ENCODE results near the gene MRPS23. TPM values are rescaled to one million over a fixed set of nuclear protein-coding genes. Genes with fewer than 3 reads are reported as not detected.

The MRPS23 gene
- total and polyA plus RNA-seq, 7 experiments from 2014 or later, result 13.0 to 42.8 (median 26.5) TPM

GRCh38 chr17:57833179-57833939 lies 16.5 kb downstream of the MRPS23 start:
- no peaks in the 10 kb centered on the region for H3K9me3 Mint-ChIP-seq
- POLR2A ChIA-PET, result interaction anchor here (0.6 to 0.9 kb wide), 4 partner anchors 9 to 19 kb away, joined by 3 read pairs; no protein-coding TSS in a partner anchor
- no peaks in the 10 kb centered on the region for H3K9me3 ChIP-seq (ENCODE audit: control insufficient read depth in 2 of 3, low read length in 3 of 3)
- peaks cover 0 to 9% (median 2%) of the 10 kb centered on the region in 3 experiments for H3K36me3 ChIP-seq (ENCODE audit: control insufficient read depth in 2 of 3, insufficient read depth in 3 of 3, low read length in 3 of 3)
- H3K4me1 Mint-ChIP-seq, result peaks cover 0 to 13% (median 4%) of the 10 kb centered on the region in 7 donors
- CTCF ChIA-PET, result interaction anchor here (0.5 to 2.8 kb wide), 22 partner anchors 8 to 880 kb away, joined by 3 to 14 read pairs (median 4); partner anchors contain the start of gene MRPS23
- H3K36me3 Mint-ChIP-seq, result peaks cover 0 to 7% (median 1%) of the 10 kb centered on the region in 5 donors
- intact Hi-C loops (cut with micrococcal nuclease), result loop anchor here (1.0 to 2.0 kb wide), 6 partner anchors 86 to 702 kb away; no protein-coding TSS in a partner anchor
- H3K4me3 Mint-ChIP-seq, result no peak overlapping the region
- H3K27ac Mint-ChIP-seq, result no peak overlapping the region
- H3K27me3 Mint-ChIP-seq, result no peaks in the 10 kb centered on the region
- H3K4me3 ChIP-seq (ENCODE audit: low read length), result peak overlapping the region; percentile 29
- ATAC-seq (peak; percentile 86), DNase-seq (peak; percentile 29 to 68 (median 58))
- no peaks in the 10 kb centered on the region for H3K27me3 ChIP-seq (ENCODE audit: control insufficient read depth in 2 of 2, insufficient read depth in 2 of 2, low read length in 2 of 2)
- H3K27ac ChIP-seq (ENCODE audit: low read depth, low read length), result peak overlapping the region; percentile 8
- H3K4me1 ChIP-seq (ENCODE audit: control insufficient read depth in 2 of 2, insufficient read depth in 2 of 2, low read length in 2 of 2), result no peaks in the 10 kb centered on the region

DNA sequence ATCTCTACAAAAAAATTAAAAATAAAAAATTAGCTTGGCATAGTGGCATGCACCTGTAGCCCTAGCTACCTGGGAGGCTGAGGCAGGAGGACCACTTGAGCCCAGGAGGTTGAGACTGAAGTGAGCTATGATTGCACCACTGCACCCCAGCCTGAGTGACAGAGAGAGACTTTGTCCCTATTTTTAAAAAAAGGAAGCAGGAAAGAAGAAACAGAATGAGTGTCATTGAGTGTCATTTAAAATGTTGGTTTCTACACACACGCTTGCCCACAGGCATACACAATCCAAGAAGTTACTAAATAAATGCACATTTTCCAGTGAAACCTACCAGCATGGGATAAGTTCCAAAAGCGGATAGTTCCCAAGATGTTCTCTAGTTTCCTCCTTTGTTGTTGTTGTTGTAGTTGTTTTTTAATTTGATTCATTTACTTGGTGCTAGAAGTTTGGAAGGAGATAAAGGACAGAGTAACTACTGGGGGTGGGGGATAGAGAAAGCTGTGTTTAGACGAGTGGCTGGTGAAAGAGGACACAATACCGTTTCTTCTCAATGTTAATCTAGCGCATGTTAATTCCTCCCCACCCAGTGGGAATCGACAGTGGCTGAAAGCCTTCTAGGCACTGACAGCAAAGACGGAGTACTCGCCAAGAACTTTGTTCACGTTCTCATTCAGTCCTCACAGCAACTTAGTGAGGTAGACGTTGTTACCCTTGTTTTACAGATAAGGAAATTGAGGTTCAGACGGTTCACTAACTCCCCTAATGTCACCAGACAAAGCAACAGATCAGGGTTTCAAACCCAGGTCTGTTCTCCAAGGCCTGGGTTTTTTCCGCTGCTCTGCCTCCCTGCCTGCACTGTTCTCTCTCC lies 17.3 kb downstream of the MRPS23 start:
- POLR2A ChIA-PET, result interaction anchor here (0.9 kb wide), 1 partner anchor 16 kb away, joined by 3 read pairs; no protein-coding TSS in a partner anchor
- Histone ChIP-seq H3K27ac (ENCODE audit: low read depth, low read length) (no peak overlapping the region), H3K4me1 (ENCODE audit: control insufficient read depth in 2 of 2, insufficient read depth in 2 of 2, low read length in 2 of 2) (no peaks in the 10 kb centered on the region), H3K9me3 (ENCODE audit: control insufficient read depth in 2 of 3, low read length in 3 of 3) (no peaks in the 10 kb centered on the region), H3K4me3 (ENCODE audit: low read length) (peak overlapping the region; percentile 29), H3K36me3 (ENCODE audit: control insufficient read depth in 2 of 3, insufficient read depth in 3 of 3, low read length in 3 of 3) (peaks cover 0 to 6% (median 0%) of the 10 kb centered on the region in 3 experiments), H3K27me3 (ENCODE audit: control insufficient read depth in 2 of 2, insufficient read depth in 2 of 2, low read length in 2 of 2) (no peaks in the 10 kb centered on the region)
- no peak overlapping the region for H3K27ac Mint-ChIP-seq
- intact Hi-C loops (cut with micrococcal nuclease), result loop anchor here (1.0 to 2.0 kb wide), 6 partner anchors 85 to 701 kb away; no protein-coding TSS in a partner anchor
- peaks cover 0 to 6% (median 0%) of the 10 kb centered on the region in 5 donors for H3K36me3 Mint-ChIP-seq
- no peaks in the 10 kb centered on the region for H3K9me3 Mint-ChIP-seq
- peaks cover 0 to 13% (median 4%) of the 10 kb centered on the region in 7 donors for H3K4me1 Mint-ChIP-seq
- H3K4me3 Mint-ChIP-seq, result no peak overlapping the region
- DNase-seq (no peak), ATAC-seq (peak; percentile 22)
- CTCF ChIA-PET, result interaction anchor here (0.7 to 2.8 kb wide), 13 partner anchors 8 to 703 kb away, joined by 3 to 14 read pairs (median 4); partner anchors contain the start of gene MRPS23
- no peaks in the 10 kb centered on the region for H3K27me3 Mint-ChIP-seq

GRCh38 chr17:57830880-57831279 lies 19.0 kb downstream of the MRPS23 start:
- H3K4me3 Mint-ChIP-seq, result no peak overlapping the region
- no peaks in the 10 kb centered on the region for H3K9me3 ChIP-seq (ENCODE audit: control insufficient read depth in 2 of 3, low read length in 3 of 3)
- no peak for ATAC-seq
- H3K4me1 ChIP-seq (ENCODE audit: control insufficient read depth in 2 of 2, insufficient read depth in 2 of 2, low read length in 2 of 2), result no peaks in the 10 kb centered on the region
- H3K36me3 Mint-ChIP-seq, result no peaks in the 10 kb centered on the region
- intact Hi-C loops (cut with micrococcal nuclease), result no loop called here
- H3K27ac Mint-ChIP-seq, result no peak overlapping the region
- no peak overlapping the region for H3K4me3 ChIP-seq (ENCODE audit: low read length)
- no peaks in the 10 kb centered on the region for H3K27me3 ChIP-seq (ENCODE audit: control insufficient read depth in 2 of 2, insufficient read depth in 2 of 2, low read length in 2 of 2)
- no peak for DNase-seq
- ChIA-PET CTCF (interaction anchor here (0.6 kb wide), 1 partner anchor 112 kb away, joined by 3 read pairs; no protein-coding TSS in a partner anchor), POLR2A (no interaction called here)
- H3K36me3 ChIP-seq (ENCODE audit: control insufficient read depth in 2 of 3, insufficient read depth in 3 of 3, low read length in 3 of 3), result no peaks in the 10 kb centered on the region
- no peak overlapping the region for H3K27ac ChIP-seq (ENCODE audit: low read depth, low read length)
- no peaks in the 10 kb centered on the region for H3K9me3 Mint-ChIP-seq
- peaks cover 0 to 13% (median 4%) of the 10 kb centered on the region in 7 donors for H3K4me1 Mint-ChIP-seq
- H3K27me3 Mint-ChIP-seq, result no peaks in the 10 kb centered on the region

DNA sequence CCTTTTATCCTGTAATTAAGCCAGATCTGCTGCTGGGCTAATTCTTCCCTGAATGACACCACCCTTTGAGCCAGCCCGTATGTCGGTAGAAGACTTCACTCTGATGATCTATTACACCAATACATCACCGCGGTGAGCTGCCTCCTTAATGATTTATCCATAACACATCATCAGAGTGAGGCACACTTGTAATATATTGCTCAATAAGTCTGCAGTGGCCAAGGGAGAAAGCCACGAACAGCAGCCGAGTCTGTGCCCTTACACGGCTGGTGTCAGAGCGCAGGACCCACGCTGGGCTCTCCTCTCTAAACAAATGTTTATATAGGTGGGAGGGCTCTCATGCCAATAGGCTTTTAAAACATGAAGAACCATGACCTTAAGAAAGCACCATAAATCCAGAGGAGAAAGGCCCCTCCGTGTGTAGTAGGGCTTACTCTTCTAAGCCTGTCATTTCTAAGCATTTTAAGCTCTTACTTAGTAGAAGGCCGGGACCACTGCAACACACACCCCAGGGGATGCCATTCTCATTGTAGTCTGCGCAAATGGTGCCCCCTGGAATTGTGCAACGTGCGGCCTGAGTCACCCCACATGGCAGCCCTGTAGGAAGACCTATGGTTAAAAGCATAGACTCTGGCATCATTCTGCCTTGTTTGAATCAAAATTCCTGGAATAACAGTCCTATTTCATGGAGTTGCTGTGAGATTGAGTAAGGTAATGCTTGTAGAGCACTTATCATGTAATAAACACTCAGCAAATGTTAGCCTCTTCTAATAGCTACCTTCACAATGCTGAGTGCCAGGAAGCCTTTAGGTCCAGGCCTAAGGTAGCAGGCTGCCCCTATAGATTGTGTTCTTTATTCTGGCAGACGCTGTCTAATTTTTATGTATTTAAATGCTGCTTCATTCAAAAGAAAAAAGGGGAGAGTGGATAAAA lies 26.1 kb downstream of the MRPS23 start:
- Histone ChIP-seq H3K36me3 (ENCODE audit: control insufficient read depth in 2 of 3, insufficient read depth in 3 of 3, low read length in 3 of 3) (no peaks in the 10 kb centered on the region), H3K27ac (ENCODE audit: low read depth, low read length) (no peak overlapping the region), H3K27me3 (ENCODE audit: control insufficient read depth in 2 of 2, insufficient read depth in 2 of 2, low read length in 2 of 2) (no peaks in the 10 kb centered on the region), H3K4me1 (ENCODE audit: control insufficient read depth in 2 of 2, insufficient read depth in 2 of 2, low read length in 2 of 2) (no peaks in the 10 kb centered on the region), H3K4me3 (ENCODE audit: low read length) (no peak overlapping the region), H3K9me3 (ENCODE audit: control insufficient read depth in 2 of 3, low read length in 3 of 3) (no peaks in the 10 kb centered on the region)
- H3K36me3 Mint-ChIP-seq, result no peaks in the 10 kb centered on the region
- POLR2A ChIA-PET, result no interaction called here
- DNase-seq, result no peak
- H3K27me3 Mint-ChIP-seq, result peaks cover 0 to 8% (median 3%) of the 10 kb centered on the region in 5 donors
- intact Hi-C loops (cut with micrococcal nuclease), result no loop called here
- CTCF ChIA-PET, result interaction anchor here (0.6 to 2.5 kb wide), 3 partner anchors 10 to 722 kb away, joined by 3 to 12 read pairs (median 3); no protein-coding TSS in a partner anchor
- H3K4me1 Mint-ChIP-seq, result no peaks in the 10 kb centered on the region
- no peak for ATAC-seq
- H3K9me3 Mint-ChIP-seq, result no peaks in the 10 kb centered on the region
- no peak overlapping the region for H3K4me3 Mint-ChIP-seq
- H3K27ac Mint-ChIP-seq, result no peak overlapping the region

DNA sequence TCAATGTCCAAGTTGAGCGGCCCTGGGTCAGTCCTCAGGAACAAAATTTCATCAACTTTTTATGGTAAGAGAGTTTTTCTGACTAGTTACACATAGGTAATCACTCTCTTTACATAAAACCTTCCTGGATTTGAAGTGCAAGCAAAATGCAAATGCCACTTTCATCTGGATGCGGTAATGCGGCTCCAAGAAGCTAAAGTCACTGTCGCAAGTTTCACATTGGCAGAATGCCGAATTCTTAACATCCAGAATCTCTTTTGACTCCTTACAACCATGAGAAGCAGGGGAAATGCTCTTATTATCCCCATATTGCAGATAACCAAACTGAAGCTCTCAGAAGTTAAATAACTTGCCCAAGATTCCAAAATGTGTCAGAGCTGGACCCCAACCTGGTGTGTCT lies 30.0 kb downstream of the MRPS23 start:
- ATAC-seq (no peak), DNase-seq (no peak)
- Histone ChIP-seq H3K27ac (ENCODE audit: low read depth, low read length) (no peak overlapping the region), H3K9me3 (ENCODE audit: control insufficient read depth in 2 of 3, low read length in 3 of 3) (no peaks in the 10 kb centered on the region), H3K4me3 (ENCODE audit: low read length) (no peak overlapping the region), H3K27me3 (ENCODE audit: control insufficient read depth in 2 of 2, insufficient read depth in 2 of 2, low read length in 2 of 2) (no peaks in the 10 kb centered on the region), H3K36me3 (ENCODE audit: control insufficient read depth in 2 of 3, insufficient read depth in 3 of 3, low read length in 3 of 3) (no peaks in the 10 kb centered on the region), H3K4me1 (ENCODE audit: control insufficient read depth in 2 of 2, insufficient read depth in 2 of 2, low read length in 2 of 2) (no peaks in the 10 kb centered on the region)
- Mint-ChIP-seq H3K4me3 (no peak overlapping the region), H3K27ac (no peak overlapping the region), H3K9me3 (no peaks in the 10 kb centered on the region), H3K27me3 (peaks cover 11 to 33% (median 15%) of the 10 kb centered on the region in 5 donors), H3K4me1 (no peaks in the 10 kb centered on the region), H3K36me3 (no peaks in the 10 kb centered on the region)
- POLR2A ChIA-PET, result no interaction called here
- intact Hi-C loops (cut with micrococcal nuclease), result no loop called here
- CTCF ChIA-PET, result interaction anchor here (2.3 kb wide), 1 partner anchor 14 kb away, joined by 7 read pairs; no protein-coding TSS in a partner anchor

DNA sequence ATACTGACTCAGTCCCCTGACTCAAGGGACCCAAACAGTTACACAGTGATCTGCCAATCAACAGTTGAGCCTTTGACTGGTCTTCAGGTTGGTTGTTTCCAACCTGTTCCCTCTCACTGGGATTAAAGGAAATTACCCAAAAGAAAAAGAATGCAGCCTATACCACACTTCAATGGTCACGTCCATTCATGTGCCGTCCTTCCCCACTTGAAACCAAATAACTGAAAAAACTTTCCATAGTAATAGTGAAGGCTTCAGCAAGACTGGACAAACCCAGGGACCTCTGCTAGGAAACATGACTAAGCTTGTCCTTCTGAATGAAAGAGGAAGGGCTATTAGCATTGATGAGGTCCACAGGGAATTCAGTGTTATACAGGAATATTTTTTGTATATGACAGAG lies 30.6 kb downstream of the MRPS23 start:
- Mint-ChIP-seq H3K36me3 (no peaks in the 10 kb centered on the region), H3K4me3 (no peak overlapping the region), H3K27ac (no peak overlapping the region), H3K4me1 (no peaks in the 10 kb centered on the region), H3K9me3 (no peaks in the 10 kb centered on the region), H3K27me3 (peaks cover 16 to 39% (median 20%) of the 10 kb centered on the region in 5 donors)
- H3K36me3 ChIP-seq (ENCODE audit: control insufficient read depth in 2 of 3, insufficient read depth in 3 of 3, low read length in 3 of 3), result no peaks in the 10 kb centered on the region
- no peak overlapping the region for H3K27ac ChIP-seq (ENCODE audit: low read depth, low read length)
- no peaks in the 10 kb centered on the region for H3K9me3 ChIP-seq (ENCODE audit: control insufficient read depth in 2 of 3, low read length in 3 of 3)
- no peak overlapping the region for H3K4me3 ChIP-seq (ENCODE audit: low read length)
- DNase-seq, result no peak
- ChIA-PET CTCF (no interaction called here), POLR2A (interaction anchor here (0.6 kb wide), 1 partner anchor 121 kb away, joined by 3 read pairs; no protein-coding TSS in a partner anchor)
- intact Hi-C loops (cut with micrococcal nuclease), result no loop called here
- no peaks in the 10 kb centered on the region for H3K4me1 ChIP-seq (ENCODE audit: control insufficient read depth in 2 of 2, insufficient read depth in 2 of 2, low read length in 2 of 2)
- no peak for ATAC-seq
- no peaks in the 10 kb centered on the region for H3K27me3 ChIP-seq (ENCODE audit: control insufficient read depth in 2 of 2, insufficient read depth in 2 of 2, low read length in 2 of 2)
